Esophagus muscularis mucosa (tissue), 4 donors: ENCODE results near the gene CNTNAP2. TPM values are rescaled to one million over a fixed set of nuclear protein-coding genes. Genes with fewer than 3 reads are reported as not detected.

ENCODE experiments used
- DNase-seq: peaks from one replicate; pipeline ENCODE4 v3.0.0-alpha.2; 2017; ENCODE audit errors: extremely low spot score
- H3K27ac ChIP-seq, 4 donors: fragments of 200-600 bp; sonication (generic); replicated peaks in 1 of 4; 1 replicate in 3 of 4; 2 replicates in 1 of 4; pipeline ENCODE4 v1.5.1; 2016 to 2019; ENCODE audit warnings: mild to moderate bottlenecking in 1 of 4
- H3K27me3 ChIP-seq, 4 donors: fragments of 200-600 bp; sonication (generic); one replicate each; pipeline versions ENCODE4 v1.5.1 to v1.6.0; 2016 to 2019
- H3K36me3 ChIP-seq, 4 donors: fragments of 200-600 bp; sonication (generic); one replicate each; pipeline ENCODE4 v1.5.1; 2016 to 2019
- H3K4me1 ChIP-seq, 4 donors: fragments of 200-600 bp; sonication (generic); one replicate each; pipeline ENCODE4 v1.5.1; 2016 to 2019
- H3K4me3 ChIP-seq, 4 donors: fragments of 200-600 bp; sonication (generic); 1 replicate in 2 of 4; 2 replicates in 2 of 4; pipeline ENCODE4 v1.5.1; 2016 to 2019; ENCODE audit warnings: mild to moderate bottlenecking in 4 of 4, moderate library complexity in 1 of 4
- H3K9me3 ChIP-seq, 4 donors: fragments of 200-600 bp; sonication (generic); 1 replicate in 3 of 4; 2 replicates in 1 of 4; pipeline ENCODE4 v1.5.1; 2016 to 2019
- EP300 ChIP-seq: sonication (generic); formaldehyde crosslinking; IDR thresholded peaks from one replicate; pipeline ENCODE4 v1.6.1; 2017; ENCODE audit warnings: antibody characterized with exemption
- POLR2A ChIP-seq: fragments of 450-650 bp; IDR thresholded peaks from one replicate; pipeline ENCODE4 v1.6.1; 2017; ENCODE audit warnings: antibody characterized with exemption, moderate library complexity, mild to moderate bottlenecking, low read depth
- POLR2AphosphoS5 ChIP-seq, 2 donors: sonication (generic); formaldehyde crosslinking; IDR thresholded peaks; one replicate each; pipeline ENCODE4 v1.6.1; 2017; ENCODE audit warnings: antibody characterized with exemption in 2 of 2
- WGBS: methylation state at CpG from one replicate; pipeline ENCODE4 v1.1.5; 2018; 5-methylcytosine and 5-hydroxymethylcytosine counted together
- intact Hi-C: fragments of 100-400 bp; cut with DNase I; formaldehyde crosslinking; loops from one replicate; pipeline ENCODE4 v1.15.1; 2023
- total RNA-seq, 4 donors: library from RNA; depleted of rRNA; stranded (reverse); fragments of >200 nt; gene quantifications; one replicate each; pipeline versions ENCODE4 v1.1.0 to v1.2.1, GENCODE V29; 2016
- TF ChIP-seq, protein P1 (sequence below), 3 experiments: fragments of 200-600 bp in 2 of 3; fragments of 450-650 bp in 1 of 3; sonication (generic) in 2 of 3; IDR thresholded peaks; one replicate each; pipeline ENCODE4 v1.5.1; 2017 to 2019; ENCODE audit warnings: antibody characterized with exemption in 3 of 3, mild to moderate bottlenecking in 2 of 3, moderate library complexity in 1 of 3

Gene CNTNAP2
- total RNA-seq, 4 donors from 2014 or later = 1.2 to 2.9 (median 1.9) TPM

DNA sequence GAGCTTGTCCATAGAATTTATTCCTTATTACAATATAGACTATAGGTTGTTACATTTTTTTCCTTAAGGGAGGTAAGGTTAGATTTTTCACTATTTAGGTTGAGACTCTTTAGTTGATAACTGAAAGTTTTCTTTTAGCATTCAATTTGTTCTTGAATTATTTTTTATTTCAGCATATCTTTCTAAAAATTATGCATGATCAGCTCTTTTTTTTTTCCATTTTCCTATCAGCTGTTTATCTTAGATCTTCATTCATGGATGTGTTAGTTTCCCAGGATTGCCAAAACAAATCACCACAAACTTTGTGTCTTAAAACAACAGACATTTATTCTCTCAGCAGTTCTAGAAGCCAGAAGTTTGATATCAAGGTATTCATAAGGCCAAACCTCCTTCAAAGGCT is 1558.1 kb downstream of the CNTNAP2 start:
- intact Hi-C loops = no loop called here
- Histone ChIP-seq H3K4me3 (no peak overlapping the region), H3K4me1 (no peaks in the 10 kb centered on the region), H3K9me3 (no peaks in the 10 kb centered on the region), H3K36me3 (no peaks in the 10 kb centered on the region), H3K27ac (no peak overlapping the region), H3K27me3 (no peaks in the 10 kb centered on the region)
- DNase-seq = no peak
- no peak for TF ChIP-seq EP300
- TF ChIP-seq POLR2A = no peak
- no peak for TF ChIP-seq POLR2AphosphoS5 (IDR thresholded peaks at IDR 0.05)
- TF ChIP-seq, protein P1, sequence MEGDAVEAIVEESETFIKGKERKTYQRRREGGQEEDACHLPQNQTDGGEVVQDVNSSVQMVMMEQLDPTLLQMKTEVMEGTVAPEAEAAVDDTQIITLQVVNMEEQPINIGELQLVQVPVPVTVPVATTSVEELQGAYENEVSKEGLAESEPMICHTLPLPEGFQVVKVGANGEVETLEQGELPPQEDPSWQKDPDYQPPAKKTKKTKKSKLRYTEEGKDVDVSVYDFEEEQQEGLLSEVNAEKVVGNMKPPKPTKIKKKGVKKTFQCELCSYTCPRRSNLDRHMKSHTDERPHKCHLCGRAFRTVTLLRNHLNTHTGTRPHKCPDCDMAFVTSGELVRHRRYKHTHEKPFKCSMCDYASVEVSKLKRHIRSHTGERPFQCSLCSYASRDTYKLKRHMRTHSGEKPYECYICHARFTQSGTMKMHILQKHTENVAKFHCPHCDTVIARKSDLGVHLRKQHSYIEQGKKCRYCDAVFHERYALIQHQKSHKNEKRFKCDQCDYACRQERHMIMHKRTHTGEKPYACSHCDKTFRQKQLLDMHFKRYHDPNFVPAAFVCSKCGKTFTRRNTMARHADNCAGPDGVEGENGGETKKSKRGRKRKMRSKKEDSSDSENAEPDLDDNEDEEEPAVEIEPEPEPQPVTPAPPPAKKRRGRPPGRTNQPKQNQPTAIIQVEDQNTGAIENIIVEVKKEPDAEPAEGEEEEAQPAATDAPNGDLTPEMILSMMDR (IDR thresholded peaks at IDR 0.05) = no peak

DNA sequence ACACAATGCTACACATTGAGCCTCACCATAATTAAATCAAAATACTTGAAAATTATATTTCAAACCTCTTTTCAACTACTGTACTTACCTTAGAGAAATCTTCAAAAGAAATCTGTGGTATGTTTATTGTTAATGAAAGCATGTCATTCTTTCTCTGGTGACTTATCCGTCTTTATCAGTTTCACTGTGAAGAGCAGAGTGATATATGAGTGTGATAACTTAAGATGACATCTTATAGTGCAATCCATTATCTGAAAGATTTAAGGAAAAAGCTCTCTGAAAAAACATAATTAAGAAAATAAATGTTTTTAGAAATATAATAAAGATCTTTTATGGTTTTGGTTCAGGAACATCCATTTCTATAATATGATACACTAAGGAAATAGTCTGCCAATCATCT is 1562.3 kb downstream of the CNTNAP2 start:
- Histone ChIP-seq H3K4me1 (no peaks in the 10 kb centered on the region), H3K27ac (no peak overlapping the region), H3K4me3 (no peak overlapping the region), H3K27me3 (no peaks in the 10 kb centered on the region), H3K9me3 (no peaks in the 10 kb centered on the region), H3K36me3 (no peaks in the 10 kb centered on the region)
- no peak for DNase-seq
- intact Hi-C loops = no loop called here
- TF ChIP-seq POLR2A = no peak
- TF ChIP-seq POLR2AphosphoS5 (IDR thresholded peaks at IDR 0.05) = no peak
- TF ChIP-seq, protein P1 (IDR thresholded peaks at IDR 0.05) = no peak
- no peak for TF ChIP-seq EP300
- WGBS = 92% methylated on average over 1 of the region's 1 CpG

DNA sequence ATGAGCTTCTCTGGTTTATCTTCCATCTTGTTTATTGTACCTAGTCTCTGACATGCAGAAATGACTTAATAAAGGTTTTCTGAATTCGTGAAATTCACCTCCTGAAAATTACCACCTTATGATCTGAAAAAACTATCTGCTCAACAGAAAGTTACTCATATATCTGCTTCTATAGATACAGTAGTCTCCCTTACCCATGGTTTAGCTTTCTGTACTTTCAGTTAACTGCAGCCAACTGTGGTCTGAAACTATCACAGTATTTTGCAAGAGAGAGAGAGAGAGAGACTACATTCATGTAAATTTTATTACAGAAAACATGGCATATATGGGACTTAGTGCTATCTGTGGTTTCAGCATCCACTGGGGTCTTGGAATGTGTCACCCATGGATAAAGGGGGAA is 1564.9 kb downstream of the CNTNAP2 start:
- H3K27ac ChIP-seq = no peak overlapping the region
- 70% methylated on average over 1 of the region's 1 CpG for WGBS
- H3K4me3 ChIP-seq = no peak overlapping the region
- intact Hi-C loops = no loop called here
- H3K4me1 ChIP-seq = no peaks in the 10 kb centered on the region
- no peaks in the 10 kb centered on the region for H3K27me3 ChIP-seq
- H3K9me3 ChIP-seq = no peaks in the 10 kb centered on the region
- no peaks in the 10 kb centered on the region for H3K36me3 ChIP-seq
- no peak for DNase-seq
- TF ChIP-seq, protein P1 (IDR thresholded peaks at IDR 0.05) = no peak
- TF ChIP-seq EP300 (no peak), POLR2AphosphoS5 (IDR thresholded peaks at IDR 0.05) (no peak), POLR2A (no peak)

DNA sequence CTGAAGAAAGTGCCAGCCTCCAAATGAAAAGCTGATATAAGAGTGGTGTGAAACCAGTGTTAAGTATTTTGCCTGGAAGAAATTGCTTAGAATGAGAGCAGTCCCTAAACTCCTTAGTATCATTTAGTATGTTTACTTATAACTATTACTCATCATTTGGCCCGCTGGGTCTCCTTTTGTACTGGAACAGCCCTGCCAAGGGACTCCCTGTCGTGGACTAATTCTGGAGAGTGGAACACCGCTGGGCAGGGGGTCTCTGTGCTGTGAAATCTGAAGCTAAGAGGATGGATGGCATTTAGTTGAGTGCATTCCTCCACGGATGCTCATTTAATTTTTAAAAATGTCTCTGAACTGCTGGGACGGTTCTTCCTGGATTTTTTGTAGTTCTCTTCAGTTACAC is 1584.1 kb downstream of the CNTNAP2 start:
- Histone ChIP-seq H3K4me1 (no peaks in the 10 kb centered on the region), H3K4me3 (no peak overlapping the region), H3K9me3 (no peaks in the 10 kb centered on the region), H3K27ac (no peak overlapping the region), H3K27me3 (no peaks in the 10 kb centered on the region), H3K36me3 (no peaks in the 10 kb centered on the region)
- no peak for DNase-seq
- TF ChIP-seq POLR2AphosphoS5 (IDR thresholded peaks at IDR 0.05) = no peak
- TF ChIP-seq POLR2A = no peak
- no peak for TF ChIP-seq EP300
- TF ChIP-seq, protein P1 (IDR thresholded peaks at IDR 0.05) = no peak
- 86% methylated on average over 5 of the region's 5 CpGs for WGBS
- intact Hi-C loops = no loop called here

DNA sequence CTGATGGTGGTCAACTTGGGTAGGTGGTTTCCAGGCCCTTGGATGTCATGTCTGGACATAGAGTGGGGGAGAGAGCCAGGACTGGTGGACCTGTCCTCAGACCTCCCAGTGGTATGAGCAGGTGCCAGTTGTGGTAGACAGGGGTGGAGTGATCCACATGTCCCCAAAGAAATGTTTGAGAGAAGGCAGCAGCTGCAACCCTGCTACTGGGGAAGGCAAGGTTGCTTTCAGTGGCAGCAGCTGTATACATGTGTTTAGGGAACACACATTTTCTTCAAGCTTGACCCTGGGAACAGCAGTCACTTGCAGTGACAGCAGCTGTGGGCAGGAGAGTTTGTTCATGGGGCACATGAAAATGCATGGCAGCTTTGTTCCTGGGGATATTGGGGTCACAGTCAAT is 1591.3 kb downstream of the CNTNAP2 start:
- no peak for DNase-seq
- no peaks in the 10 kb centered on the region for H3K4me1 ChIP-seq
- intact Hi-C loops = no loop called here
- H3K4me3 ChIP-seq = no peak overlapping the region
- TF ChIP-seq, protein P1 (IDR thresholded peaks at IDR 0.05) = no peak
- TF ChIP-seq POLR2AphosphoS5 (IDR thresholded peaks at IDR 0.05) = no peak
- TF ChIP-seq POLR2A = no peak
- TF ChIP-seq EP300 = no peak
- no peaks in the 10 kb centered on the region for H3K36me3 ChIP-seq
- no peak overlapping the region for H3K27ac ChIP-seq
- peaks cover 0 to 22% (median 10%) of the 10 kb centered on the region in 4 donors for H3K9me3 ChIP-seq
- H3K27me3 ChIP-seq = no peaks in the 10 kb centered on the region
